Cardiac fibroblast (primary cell): ENCODE results near the gene REL.

ENCODE experiments used
- DNase-seq, 2 donors: peaks; one replicate each; pipeline versions ENCODE4 v3.0.0 to v3.0.0-alpha.2; 2010; ENCODE audit warnings: low read depth in 2 of 2
- H3K4me3 ChIP-seq, 2 donors: replicated peaks in 1 of 2; 1 replicate in 1 of 2; 2 replicates in 1 of 2; pipeline ENCODE4 v1.5.1; 2011; ENCODE audit warnings: low read depth in 2 of 2, low read length in 2 of 2, mild to moderate bottlenecking in 2 of 2, moderate library complexity in 1 of 2
- TF ChIP-seq, protein P1 (sequence below): IDR thresholded peaks from one replicate; pipeline ENCODE4 v1.5.1; 2011; ENCODE audit warnings: low read depth, mild to moderate bottlenecking, low read length, inconsistent platforms

REL gene

DNA sequence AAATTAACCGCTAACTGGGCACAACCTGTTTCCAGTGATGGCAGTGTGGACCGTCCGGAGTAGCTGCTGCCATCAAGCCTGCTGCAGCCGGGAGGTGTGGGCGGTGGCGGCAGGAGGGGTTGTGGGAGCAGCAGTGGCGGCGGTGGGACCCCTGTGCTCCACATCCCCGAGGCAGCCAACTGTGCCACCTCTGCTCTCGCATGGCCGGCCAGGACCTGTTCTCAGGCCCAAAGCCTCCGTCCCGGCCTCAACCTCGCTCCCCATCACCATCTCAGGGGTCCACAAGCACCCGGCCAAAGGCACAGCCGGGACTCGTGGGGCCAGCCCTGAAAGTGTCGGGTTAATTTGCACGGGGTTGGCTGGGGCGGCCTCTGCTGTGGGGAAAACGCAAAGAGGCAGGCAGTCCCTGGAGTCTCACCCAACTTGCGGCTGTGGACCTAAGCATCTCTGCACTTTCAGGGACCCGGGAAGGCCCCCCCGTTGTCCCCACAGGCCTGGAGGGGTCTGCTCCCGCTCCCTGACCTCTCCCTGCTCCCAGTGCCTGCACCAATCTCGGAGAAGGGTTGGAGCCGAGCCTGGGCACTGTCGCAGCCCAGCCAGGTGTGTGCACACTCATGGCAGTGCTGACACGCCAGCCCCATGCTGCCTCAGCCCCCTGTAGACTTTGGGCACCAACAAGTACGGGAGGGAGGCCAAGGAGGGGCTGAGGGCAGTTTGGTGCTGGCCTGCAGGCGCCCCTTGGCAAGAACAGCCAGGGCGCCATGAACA is 91.7 kb downstream of the REL start:
- TF ChIP-seq, protein P1, sequence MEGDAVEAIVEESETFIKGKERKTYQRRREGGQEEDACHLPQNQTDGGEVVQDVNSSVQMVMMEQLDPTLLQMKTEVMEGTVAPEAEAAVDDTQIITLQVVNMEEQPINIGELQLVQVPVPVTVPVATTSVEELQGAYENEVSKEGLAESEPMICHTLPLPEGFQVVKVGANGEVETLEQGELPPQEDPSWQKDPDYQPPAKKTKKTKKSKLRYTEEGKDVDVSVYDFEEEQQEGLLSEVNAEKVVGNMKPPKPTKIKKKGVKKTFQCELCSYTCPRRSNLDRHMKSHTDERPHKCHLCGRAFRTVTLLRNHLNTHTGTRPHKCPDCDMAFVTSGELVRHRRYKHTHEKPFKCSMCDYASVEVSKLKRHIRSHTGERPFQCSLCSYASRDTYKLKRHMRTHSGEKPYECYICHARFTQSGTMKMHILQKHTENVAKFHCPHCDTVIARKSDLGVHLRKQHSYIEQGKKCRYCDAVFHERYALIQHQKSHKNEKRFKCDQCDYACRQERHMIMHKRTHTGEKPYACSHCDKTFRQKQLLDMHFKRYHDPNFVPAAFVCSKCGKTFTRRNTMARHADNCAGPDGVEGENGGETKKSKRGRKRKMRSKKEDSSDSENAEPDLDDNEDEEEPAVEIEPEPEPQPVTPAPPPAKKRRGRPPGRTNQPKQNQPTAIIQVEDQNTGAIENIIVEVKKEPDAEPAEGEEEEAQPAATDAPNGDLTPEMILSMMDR: no peak
- H3K4me3 ChIP-seq: no peak overlapping the region
- no peak for DNase-seq

DNA sequence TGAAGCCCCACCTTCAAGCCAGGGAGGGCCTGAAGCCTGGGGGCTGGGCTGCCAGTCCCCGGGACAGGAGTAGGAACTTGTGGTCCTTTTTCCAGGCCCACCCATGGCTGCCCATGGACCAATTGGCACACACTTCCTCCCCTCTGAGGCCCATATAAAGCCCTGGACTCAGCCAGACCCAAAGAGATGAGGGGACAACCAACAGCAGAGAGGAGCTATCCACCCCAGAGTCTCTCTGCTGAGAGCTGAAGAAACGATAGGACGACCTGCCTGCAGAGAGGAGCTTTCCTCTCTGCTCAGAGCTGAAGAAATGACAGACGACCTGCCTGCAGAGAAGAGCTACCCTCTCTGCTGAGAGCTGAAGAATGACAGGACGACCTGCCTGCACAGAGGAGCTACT is 92.3 kb downstream of the REL start:
- no peak for DNase-seq
- no peak overlapping the region for H3K4me3 ChIP-seq
- TF ChIP-seq, protein P1: no peak

DNA sequence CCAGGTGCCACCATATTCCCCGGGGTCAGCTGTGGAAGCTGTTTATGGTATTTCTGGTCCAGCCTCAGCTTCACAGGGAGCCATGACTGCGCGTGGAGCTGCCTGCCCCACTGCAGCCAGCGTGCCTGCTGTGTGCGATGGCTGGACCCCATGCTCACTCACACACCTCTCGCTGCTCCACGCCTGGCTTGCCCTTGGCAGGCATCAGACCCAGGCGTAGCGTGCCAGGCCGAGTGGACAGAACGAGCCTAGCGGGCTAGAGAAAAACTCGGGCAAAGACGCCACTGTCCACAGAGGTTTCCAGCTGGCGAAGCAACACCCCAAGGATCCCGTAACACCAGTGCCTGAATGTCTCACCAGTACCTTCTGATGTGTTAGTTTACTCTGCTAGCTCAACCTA is 93.3 kb downstream of the REL start:
- DNase-seq: no peak

More for the DNA sequence above, 93.3 kb downstream of the REL start:
- TF ChIP-seq, protein P1: no peak
- no peak overlapping the region for H3K4me3 ChIP-seq
